ENCODE measurements around the gene BPIFB2.

BPIFB2 gene

GRCh38 chr20:32989507-32990283 is 17.8 kb upstream of the BPIFB2 start:
- Histone ChIP-seq H3K9me3 (ENCODE audit: control insufficient read depth in 1 of 2, low read length in 2 of 2) (no peaks in the 10 kb centered on the region), H3K36me3 (ENCODE audit: control insufficient read depth in 1 of 2, insufficient read depth in 2 of 2, low read length in 2 of 2) (no peaks in the 10 kb centered on the region), H3K27me3 (ENCODE audit: low read depth, low read length) (no peaks in the 10 kb centered on the region), H3K27ac (ENCODE audit: low read length) (no peak overlapping the region), H3K4me1 (ENCODE audit: control insufficient read depth in 1 of 2, insufficient read depth in 2 of 2, low read length in 2 of 2) (no peaks in the 10 kb centered on the region), H3K4me3 (ENCODE audit: low read depth in 1 of 2, low read length in 2 of 2) (no peak overlapping the region)

- Histone ChIP-seq H3K4me1 (ENCODE audit: control insufficient read depth in 1 of 2, insufficient read depth in 2 of 2, low read length in 2 of 2) (no peaks in the 10 kb centered on the region), H3K9me3 (ENCODE audit: control insufficient read depth in 1 of 2, low read length in 2 of 2) (peaks cover 2 to 5% of the 10 kb centered on the region in 2 donors), H3K4me3 (ENCODE audit: low read depth in 1 of 2, low read length in 2 of 2) (no peak overlapping the region), H3K27me3 (ENCODE audit: low read depth, low read length) (no peaks in the 10 kb centered on the region), H3K36me3 (ENCODE audit: control insufficient read depth in 1 of 2, insufficient read depth in 2 of 2, low read length in 2 of 2) (no peaks in the 10 kb centered on the region), H3K27ac (ENCODE audit: low read length) (no peak overlapping the region)
Observed at GRCh38 chr20:32990426-32990825, 17.1 kb upstream of the BPIFB2 start.

- H3K4me3 ChIP-seq (ENCODE audit: low read depth in 1 of 2, low read length in 2 of 2) = no peak overlapping the region
- no peak overlapping the region for H3K27ac ChIP-seq (ENCODE audit: low read length)
- H3K9me3 ChIP-seq (ENCODE audit: control insufficient read depth in 1 of 2, low read length in 2 of 2) = peaks cover 5 to 13% of the 10 kb centered on the region in 2 donors
- H3K4me1 ChIP-seq (ENCODE audit: control insufficient read depth in 1 of 2, insufficient read depth in 2 of 2, low read length in 2 of 2) = no peaks in the 10 kb centered on the region
- no peaks in the 10 kb centered on the region for H3K36me3 ChIP-seq (ENCODE audit: control insufficient read depth in 1 of 2, insufficient read depth in 2 of 2, low read length in 2 of 2)
- no peaks in the 10 kb centered on the region for H3K27me3 ChIP-seq (ENCODE audit: low read depth, low read length)
Observed at GRCh38 chr20:32991383-32991782, 16.1 kb upstream of the BPIFB2 start.

- H3K9me3 ChIP-seq (ENCODE audit: control insufficient read depth in 1 of 2, low read length in 2 of 2) = peaks cover 5 to 13% of the 10 kb centered on the region in 2 donors
- no peak overlapping the region for H3K4me3 ChIP-seq (ENCODE audit: low read depth in 1 of 2, low read length in 2 of 2)
- no peaks in the 10 kb centered on the region for H3K4me1 ChIP-seq (ENCODE audit: control insufficient read depth in 1 of 2, insufficient read depth in 2 of 2, low read length in 2 of 2)
- no peak overlapping the region for H3K27ac ChIP-seq (ENCODE audit: low read length)
- no peaks in the 10 kb centered on the region for H3K27me3 ChIP-seq (ENCODE audit: low read depth, low read length)
- no peaks in the 10 kb centered on the region for H3K36me3 ChIP-seq (ENCODE audit: control insufficient read depth in 1 of 2, insufficient read depth in 2 of 2, low read length in 2 of 2)
Observed at GRCh38 chr20:32991792-32992641, 15.5 kb upstream of the BPIFB2 start.

- Histone ChIP-seq H3K4me1 (ENCODE audit: control insufficient read depth in 1 of 2, insufficient read depth in 2 of 2, low read length in 2 of 2) (no peaks in the 10 kb centered on the region), H3K9me3 (ENCODE audit: control insufficient read depth in 1 of 2, low read length in 2 of 2) (peaks cover 5 to 13% of the 10 kb centered on the region in 2 donors), H3K4me3 (ENCODE audit: low read depth in 1 of 2, low read length in 2 of 2) (no peak overlapping the region), H3K27ac (ENCODE audit: low read length) (no peak overlapping the region), H3K36me3 (ENCODE audit: control insufficient read depth in 1 of 2, insufficient read depth in 2 of 2, low read length in 2 of 2) (no peaks in the 10 kb centered on the region), H3K27me3 (ENCODE audit: low read depth, low read length) (no peaks in the 10 kb centered on the region)
Observed at GRCh38 chr20:32993496-32994050, 13.9 kb upstream of the BPIFB2 start.

- no peaks in the 10 kb centered on the region for H3K27me3 ChIP-seq (ENCODE audit: low read depth, low read length)
- H3K27ac ChIP-seq (ENCODE audit: low read length) = no peak overlapping the region
- H3K4me3 ChIP-seq (ENCODE audit: low read depth in 1 of 2, low read length in 2 of 2) = no peak overlapping the region
Observed at GRCh38 chr20:32995802-32996201, 11.7 kb upstream of the BPIFB2 start.

GRCh38 chr20:32997431-32997830 is 10.1 kb upstream of the BPIFB2 start:
- no peaks in the 10 kb centered on the region for H3K27me3 ChIP-seq (ENCODE audit: low read depth, low read length)
- H3K27ac ChIP-seq (ENCODE audit: low read length) = no peak overlapping the region
- H3K4me1 ChIP-seq (ENCODE audit: control insufficient read depth in 1 of 2, insufficient read depth in 2 of 2, low read length in 2 of 2) = no peaks in the 10 kb centered on the region
- no peak overlapping the region for H3K4me3 ChIP-seq (ENCODE audit: low read depth in 1 of 2, low read length in 2 of 2)
- H3K9me3 ChIP-seq (ENCODE audit: control insufficient read depth in 1 of 2, low read length in 2 of 2) = peaks cover 5 to 13% of the 10 kb centered on the region in 2 donors
- no peaks in the 10 kb centered on the region for H3K36me3 ChIP-seq (ENCODE audit: control insufficient read depth in 1 of 2, insufficient read depth in 2 of 2, low read length in 2 of 2)

More at GRCh38 chr20:32995802-32996201, 11.7 kb upstream of the BPIFB2 start:
- peaks cover 5 to 13% of the 10 kb centered on the region in 2 donors for H3K9me3 ChIP-seq (ENCODE audit: control insufficient read depth in 1 of 2, low read length in 2 of 2)
- no peaks in the 10 kb centered on the region for H3K4me1 ChIP-seq (ENCODE audit: control insufficient read depth in 1 of 2, insufficient read depth in 2 of 2, low read length in 2 of 2)
- H3K36me3 ChIP-seq (ENCODE audit: control insufficient read depth in 1 of 2, insufficient read depth in 2 of 2, low read length in 2 of 2) = no peaks in the 10 kb centered on the region

GRCh38 chr20:32999603-33000250 is 7.8 kb upstream of the BPIFB2 start:
- no peaks in the 10 kb centered on the region for H3K36me3 ChIP-seq (ENCODE audit: control insufficient read depth in 1 of 2, insufficient read depth in 2 of 2, low read length in 2 of 2)
- no peak overlapping the region for H3K27ac ChIP-seq (ENCODE audit: low read length)
- H3K9me3 ChIP-seq (ENCODE audit: control insufficient read depth in 1 of 2, low read length in 2 of 2) = peaks cover 5 to 13% of the 10 kb centered on the region in 2 donors
- no peak overlapping the region for H3K4me3 ChIP-seq (ENCODE audit: low read depth in 1 of 2, low read length in 2 of 2)
- no peaks in the 10 kb centered on the region for H3K27me3 ChIP-seq (ENCODE audit: low read depth, low read length)
- H3K4me1 ChIP-seq (ENCODE audit: control insufficient read depth in 1 of 2, insufficient read depth in 2 of 2, low read length in 2 of 2) = no peaks in the 10 kb centered on the region

- Histone ChIP-seq H3K36me3 (ENCODE audit: control insufficient read depth in 1 of 2, insufficient read depth in 2 of 2, low read length in 2 of 2) (no peaks in the 10 kb centered on the region), H3K4me3 (ENCODE audit: low read depth in 1 of 2, low read length in 2 of 2) (no peak overlapping the region), H3K27me3 (ENCODE audit: low read depth, low read length) (no peaks in the 10 kb centered on the region), H3K4me1 (ENCODE audit: control insufficient read depth in 1 of 2, insufficient read depth in 2 of 2, low read length in 2 of 2) (no peaks in the 10 kb centered on the region), H3K9me3 (ENCODE audit: control insufficient read depth in 1 of 2, low read length in 2 of 2) (peaks cover 0 to 6% of the 10 kb centered on the region in 2 donors), H3K27ac (ENCODE audit: low read length) (no peak overlapping the region)
Observed at GRCh38 chr20:33000802-33001466, 6.6 kb upstream of the BPIFB2 start.

- Histone ChIP-seq H3K4me1 (ENCODE audit: control insufficient read depth in 1 of 2, insufficient read depth in 2 of 2, low read length in 2 of 2) (no peaks in the 10 kb centered on the region), H3K36me3 (ENCODE audit: control insufficient read depth in 1 of 2, insufficient read depth in 2 of 2, low read length in 2 of 2) (no peaks in the 10 kb centered on the region), H3K27ac (ENCODE audit: low read length) (no peak overlapping the region), H3K27me3 (ENCODE audit: low read depth, low read length) (no peaks in the 10 kb centered on the region), H3K4me3 (ENCODE audit: low read depth in 1 of 2, low read length in 2 of 2) (no peak overlapping the region), H3K9me3 (ENCODE audit: control insufficient read depth in 1 of 2, low read length in 2 of 2) (peaks cover 0 to 7% of the 10 kb centered on the region in 2 donors)
Observed at GRCh38 chr20:33002087-33002808, 5.3 kb upstream of the BPIFB2 start.

Measured in muscle layer of duodenum (tissue), 2 donors.